ENCODE data around the gene SSBP2.
"Not testable (repeated sequence)": the region's sequence is repeated elsewhere in the genome, so short reads cannot be mapped to it uniquely, and the experiment has no call there.

GRCh38 chr5:81592085-81592484 lies 158.8 kb downstream of the SSBP2 start:
- TF ChIP-seq CTCF, POLR2A, POLR2AphosphoS5, EP300 (IDR thresholded peaks at IDR 0.05): not testable (repeated sequence)
